ENCODE measurements around the gene CCDC9. TPM values are rescaled to one million over a fixed set of nuclear protein-coding genes. Genes with fewer than 3 reads are reported as not detected.
"Not testable (repeated sequence)": the region's sequence is repeated elsewhere in the genome, so short reads cannot be mapped to it uniquely, and the experiment has no call there.

CCDC9 gene
- total and polyA plus RNA-seq, 9 donors: 14.8 to 65.7 (median 37.0) TPM

DNA sequence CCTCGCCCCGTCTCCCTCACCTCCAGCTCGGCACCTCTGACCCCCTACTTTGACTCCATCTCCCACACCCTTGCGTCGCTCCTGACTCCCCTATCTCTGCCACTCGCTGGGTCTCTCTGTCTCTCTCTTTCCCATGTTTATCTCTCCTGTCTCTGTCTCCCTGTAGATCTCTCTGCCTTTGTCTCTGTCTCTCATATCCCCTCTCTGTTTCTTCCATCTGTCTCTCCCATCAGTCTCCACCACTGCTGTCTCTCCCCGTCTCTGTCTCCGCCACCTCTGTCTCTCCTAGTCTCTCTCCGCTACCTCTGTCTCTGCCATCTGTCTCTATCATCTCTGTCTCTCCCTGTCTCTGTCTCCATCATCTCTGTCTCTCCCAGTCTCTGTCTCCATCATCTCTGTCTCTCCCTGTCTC is 13.0 kb upstream of the CCDC9 start:
- Histone ChIP-seq H3K9me3 (no peaks in the 10 kb centered on the region), H3K27ac (no peak overlapping the region), H3K4me1 (ENCODE audit: insufficient read depth) (peaks cover 6% of the 10 kb centered on the region), H3K4me3 (no peak overlapping the region), H3K27me3 (no peaks in the 10 kb centered on the region), H3K36me3 (no peaks in the 10 kb centered on the region)
- TF ChIP-seq POLR2A (IDR thresholded peaks at IDR 0.05) (no peak), EP300 (IDR thresholded peaks at IDR 0.05) (no peak)
- TF ChIP-seq, protein P1, sequence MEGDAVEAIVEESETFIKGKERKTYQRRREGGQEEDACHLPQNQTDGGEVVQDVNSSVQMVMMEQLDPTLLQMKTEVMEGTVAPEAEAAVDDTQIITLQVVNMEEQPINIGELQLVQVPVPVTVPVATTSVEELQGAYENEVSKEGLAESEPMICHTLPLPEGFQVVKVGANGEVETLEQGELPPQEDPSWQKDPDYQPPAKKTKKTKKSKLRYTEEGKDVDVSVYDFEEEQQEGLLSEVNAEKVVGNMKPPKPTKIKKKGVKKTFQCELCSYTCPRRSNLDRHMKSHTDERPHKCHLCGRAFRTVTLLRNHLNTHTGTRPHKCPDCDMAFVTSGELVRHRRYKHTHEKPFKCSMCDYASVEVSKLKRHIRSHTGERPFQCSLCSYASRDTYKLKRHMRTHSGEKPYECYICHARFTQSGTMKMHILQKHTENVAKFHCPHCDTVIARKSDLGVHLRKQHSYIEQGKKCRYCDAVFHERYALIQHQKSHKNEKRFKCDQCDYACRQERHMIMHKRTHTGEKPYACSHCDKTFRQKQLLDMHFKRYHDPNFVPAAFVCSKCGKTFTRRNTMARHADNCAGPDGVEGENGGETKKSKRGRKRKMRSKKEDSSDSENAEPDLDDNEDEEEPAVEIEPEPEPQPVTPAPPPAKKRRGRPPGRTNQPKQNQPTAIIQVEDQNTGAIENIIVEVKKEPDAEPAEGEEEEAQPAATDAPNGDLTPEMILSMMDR (IDR thresholded peaks at IDR 0.05): no peak
- 8 to 17% (median 10%) methylated on average over 8 to 9 of the region's 9 CpGs for WGBS, 3 donors
- DNase-seq: no peak
- intact Hi-C loops (cut with DNase I): loop anchor here in 2 of 4 donors (10.0 kb wide), 2 partner anchors 49 to 99 kb away; no protein-coding TSS in a partner anchor

DNA sequence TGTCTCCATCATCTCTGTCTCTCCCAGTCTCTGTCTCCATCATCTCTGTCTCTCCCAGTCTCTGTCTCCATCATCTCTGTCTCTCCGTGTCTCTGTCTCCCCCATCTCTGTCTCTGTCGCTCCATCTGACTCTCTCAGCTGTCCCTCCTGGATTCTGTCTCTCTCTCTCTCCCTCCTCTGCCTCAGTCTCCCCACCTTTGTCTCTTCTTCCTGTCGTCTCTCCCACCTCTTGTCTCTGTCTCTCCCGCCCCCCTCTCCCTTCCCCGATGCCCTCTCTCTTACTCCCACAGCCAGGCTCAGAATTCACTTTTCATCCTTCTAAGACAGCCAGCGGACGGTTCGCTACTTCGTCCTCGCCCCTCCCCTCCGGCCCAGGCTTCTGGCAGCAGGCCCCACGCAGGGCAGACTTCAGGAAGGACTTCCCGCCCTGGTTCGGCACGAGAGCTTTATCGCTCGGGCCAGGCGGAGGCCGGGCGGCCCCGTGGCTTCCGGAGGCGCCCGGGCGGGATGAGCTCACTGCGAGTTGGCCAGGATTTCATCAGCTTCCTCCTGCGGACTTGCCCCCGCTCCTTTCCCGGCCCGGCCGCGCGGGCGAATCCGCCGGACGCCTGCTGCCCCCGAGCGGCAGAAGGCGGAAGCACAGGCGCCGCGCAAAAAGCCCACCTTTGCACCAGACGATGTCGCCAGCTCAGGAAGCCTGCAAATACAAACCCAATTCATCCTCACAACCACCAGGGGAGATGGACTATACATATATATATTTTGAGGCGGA is 12.4 kb upstream of the CCDC9 start:
- DNase-seq: peak; percentile 89 to 94 (median 93)
- H3K36me3 ChIP-seq: no peaks in the 10 kb centered on the region
- no peak overlapping the region for H3K27ac ChIP-seq
- H3K4me3 ChIP-seq: peak overlapping the region; percentile 20
- no peaks in the 10 kb centered on the region for H3K9me3 ChIP-seq
- H3K27me3 ChIP-seq: no peaks in the 10 kb centered on the region
- peaks cover 6% of the 10 kb centered on the region for H3K4me1 ChIP-seq (ENCODE audit: insufficient read depth)
- WGBS, 3 donors: 1 to 2% (median 1%) methylated on average over 42 to 46 of the region's 46 CpGs
- TF ChIP-seq, protein P1 (IDR thresholded peaks at IDR 0.05): peak; percentile 95 to 99 (median 99)
- TF ChIP-seq POLR2A (IDR thresholded peaks at IDR 0.05): no peak
- intact Hi-C loops (cut with DNase I): loop anchor here in 2 of 4 donors (2.0 to 10.0 kb wide), 3 partner anchors 49 to 99 kb away; no protein-coding TSS in a partner anchor

DNA sequence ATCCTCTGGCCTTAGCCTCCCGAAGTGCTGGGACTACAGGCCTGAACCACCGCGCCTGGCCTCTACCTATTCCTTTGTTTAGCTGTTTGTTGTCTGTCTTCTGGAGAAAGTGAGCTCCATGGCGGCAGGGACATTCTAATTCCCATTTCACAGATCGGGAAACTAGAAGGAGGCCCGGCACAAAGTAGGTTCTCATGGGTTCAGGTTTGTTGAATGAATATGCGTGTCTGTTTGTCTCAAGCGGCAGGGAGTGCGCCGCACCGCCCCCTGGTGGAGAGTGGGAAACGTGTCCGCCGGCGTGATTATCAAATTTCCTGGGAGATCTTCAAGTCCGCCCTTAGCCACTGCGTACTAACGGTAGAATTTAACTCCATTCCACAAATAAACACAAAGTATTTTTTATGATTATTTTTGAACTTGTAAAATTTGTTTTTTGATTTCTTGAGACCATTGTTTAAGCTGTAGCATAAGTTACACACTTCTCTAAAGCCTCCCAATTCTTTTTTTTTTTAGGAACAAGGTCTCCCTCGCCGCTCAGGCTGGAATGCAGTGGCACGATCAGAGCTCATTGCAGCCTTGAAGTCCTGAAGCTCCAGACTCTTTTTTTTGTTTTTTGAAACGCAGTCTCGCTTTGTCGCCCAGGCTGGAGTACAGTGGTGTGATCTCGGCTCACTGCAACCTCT is 8.9 kb upstream of the CCDC9 start:
- Histone ChIP-seq H3K27ac (no peak overlapping the region), H3K4me3 (no peak overlapping the region)

DNA sequence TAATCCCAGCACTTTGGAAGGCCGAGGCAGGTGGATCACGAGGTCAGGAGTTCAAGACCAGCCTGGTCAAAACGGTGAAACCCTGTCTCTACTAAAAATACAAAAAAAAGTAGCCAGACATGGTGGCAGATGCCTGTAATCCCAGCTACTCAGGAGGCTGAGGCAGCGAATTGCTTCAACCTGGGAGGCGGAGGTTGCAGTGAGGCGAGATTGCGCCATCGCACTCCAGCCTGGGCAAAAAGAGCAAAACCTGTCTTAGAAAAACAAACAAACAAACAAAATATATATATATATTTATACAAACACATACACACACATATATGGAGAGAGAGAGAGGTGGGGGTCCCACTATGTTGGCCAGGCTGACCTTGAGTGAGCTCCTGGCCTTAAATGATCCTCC is 3.3 kb upstream of the CCDC9 start:
- H3K4me3 ChIP-seq; H3K27ac ChIP-seq; DNase-seq; H3K9me3 ChIP-seq; H3K36me3 ChIP-seq; H3K4me1 ChIP-seq (ENCODE audit: insufficient read depth); H3K27me3 ChIP-seq; intact Hi-C loops (cut with DNase I): not testable (repeated sequence)
- WGBS, 3 donors: 79 to 88% (median 88%) methylated on average over 8 of the region's 8 CpGs

More for the DNA sequence above, 8.9 kb upstream of the CCDC9 start:
- no peaks in the 10 kb centered on the region for H3K27me3 ChIP-seq
- H3K36me3 ChIP-seq: no peaks in the 10 kb centered on the region
- WGBS, 3 donors: 18 to 19% (median 19%) methylated on average over 25 of the region's 25 CpGs
- H3K4me1 ChIP-seq (ENCODE audit: insufficient read depth): peaks cover 2% of the 10 kb centered on the region
- DNase-seq: peak in 4 of 5 donors; percentile 78 to 87 (median 82)
- no peaks in the 10 kb centered on the region for H3K9me3 ChIP-seq
- intact Hi-C loops (cut with DNase I): loop anchor here (5.0 to 10.0 kb wide), 7 partner anchors 35 to 170 kb away; no protein-coding TSS in a partner anchor
- no peak for TF ChIP-seq POLR2A (IDR thresholded peaks at IDR 0.05)
- TF ChIP-seq, protein P1 (IDR thresholded peaks at IDR 0.05): peak; percentile 74 to 84 (median 79)
